Brain microvascular endothelial cell (primary cell): ENCODE data around the gene NRBP1.

Source experiments
- DNase-seq: peaks from one replicate; pipeline ENCODE4 v3.0.0-alpha.2; 2020
- H3K27ac ChIP-seq: fragments of 250-450 bp; sonication (Bioruptor Pico); 2 replicates; pipeline ENCODE4 v1.5.1; 2020; ENCODE audit warnings: mild to moderate bottlenecking, moderate library complexity
- H3K27me3 ChIP-seq: fragments of 250-450 bp; sonication (Bioruptor Pico); replicated peaks from 2 replicates; pipeline ENCODE4 v1.5.1; 2020; ENCODE audit warnings: mild to moderate bottlenecking
- H3K36me3 ChIP-seq: fragments of 250-450 bp; sonication (Bioruptor Pico); replicated peaks from 2 replicates; pipeline ENCODE4 v1.5.1; 2020; ENCODE audit warnings: mild to moderate bottlenecking
- H3K4me3 ChIP-seq: 2 replicates; pipeline ENCODE4 v1.5.1; 2011; ENCODE audit warnings: low read depth, mild to moderate bottlenecking, control low read depth, low read length, moderate library complexity
- in situ Hi-C: cut with HindIII; loops from 2 replicates; pipeline ENCODE4 v1.10.0; 2017; ENCODE audit warnings: low sequenced_read_pairs, low pct_ligation_motif_present
- TF ChIP-seq, protein P1 (sequence below): IDR thresholded peaks from 2 replicates; pipeline ENCODE4 v1.5.1; 2011; ENCODE audit warnings: low read depth, mild to moderate bottlenecking, moderate library complexity, low read length, control low read depth, inconsistent platforms; ENCODE audit errors: missing control alignments

The NRBP1 gene

GRCh38 chr2:27461118-27461517 is 32.7 kb downstream of the NRBP1 start:
- in situ Hi-C loops, result no loop called here
- Histone ChIP-seq H3K27ac (no peak overlapping the region), H3K4me3 (no peak overlapping the region), H3K36me3 (peaks cover 22% of the 10 kb centered on the region), H3K27me3 (no peaks in the 10 kb centered on the region)
- TF ChIP-seq, protein P1, sequence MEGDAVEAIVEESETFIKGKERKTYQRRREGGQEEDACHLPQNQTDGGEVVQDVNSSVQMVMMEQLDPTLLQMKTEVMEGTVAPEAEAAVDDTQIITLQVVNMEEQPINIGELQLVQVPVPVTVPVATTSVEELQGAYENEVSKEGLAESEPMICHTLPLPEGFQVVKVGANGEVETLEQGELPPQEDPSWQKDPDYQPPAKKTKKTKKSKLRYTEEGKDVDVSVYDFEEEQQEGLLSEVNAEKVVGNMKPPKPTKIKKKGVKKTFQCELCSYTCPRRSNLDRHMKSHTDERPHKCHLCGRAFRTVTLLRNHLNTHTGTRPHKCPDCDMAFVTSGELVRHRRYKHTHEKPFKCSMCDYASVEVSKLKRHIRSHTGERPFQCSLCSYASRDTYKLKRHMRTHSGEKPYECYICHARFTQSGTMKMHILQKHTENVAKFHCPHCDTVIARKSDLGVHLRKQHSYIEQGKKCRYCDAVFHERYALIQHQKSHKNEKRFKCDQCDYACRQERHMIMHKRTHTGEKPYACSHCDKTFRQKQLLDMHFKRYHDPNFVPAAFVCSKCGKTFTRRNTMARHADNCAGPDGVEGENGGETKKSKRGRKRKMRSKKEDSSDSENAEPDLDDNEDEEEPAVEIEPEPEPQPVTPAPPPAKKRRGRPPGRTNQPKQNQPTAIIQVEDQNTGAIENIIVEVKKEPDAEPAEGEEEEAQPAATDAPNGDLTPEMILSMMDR, result no peak
- no peak for DNase-seq

GRCh38 chr2:27464443-27464842 is 36.0 kb downstream of the NRBP1 start:
- Histone ChIP-seq H3K27me3 (no peaks in the 10 kb centered on the region), H3K36me3 (peaks cover 2% of the 10 kb centered on the region), H3K27ac (no peak overlapping the region), H3K4me3 (no peak overlapping the region)
- in situ Hi-C loops, result no loop called here
- no peak for DNase-seq
- TF ChIP-seq, protein P1, result no peak

- DNase-seq, result no peak
- in situ Hi-C loops, result no loop called here
- Histone ChIP-seq H3K4me3 (no peak overlapping the region), H3K27me3 (no peaks in the 10 kb centered on the region), H3K36me3 (peaks cover 26% of the 10 kb centered on the region), H3K27ac (no peak overlapping the region)
- TF ChIP-seq, protein P1, result no peak
Measured at GRCh38 chr2:27471961-27472360, 43.5 kb downstream of the NRBP1 start.

DNA sequence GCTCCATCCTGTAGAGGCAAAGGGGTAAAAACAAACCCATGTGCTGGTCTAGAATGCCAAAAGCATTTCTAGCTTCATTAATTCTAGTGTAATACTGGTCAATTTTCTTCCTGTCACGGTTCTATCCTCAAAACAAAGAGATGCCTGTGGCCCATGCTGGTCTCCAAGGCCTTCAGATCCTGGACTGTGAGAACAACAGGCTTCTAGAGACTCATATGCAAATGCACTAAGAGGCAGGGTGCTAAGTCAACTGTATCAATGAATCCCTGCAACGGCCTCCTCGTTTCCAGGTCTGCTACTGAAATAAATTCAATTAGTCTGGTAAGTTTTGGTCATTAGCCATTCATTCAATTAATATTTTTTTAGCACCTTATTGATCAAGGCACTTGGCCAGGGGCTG is 57.1 kb downstream of the NRBP1 start:
- TF ChIP-seq, protein P1, result no peak
- in situ Hi-C loops, result no loop called here
- no peak for DNase-seq
- no peaks in the 10 kb centered on the region for H3K27me3 ChIP-seq
- no peak overlapping the region for H3K27ac ChIP-seq
- H3K4me3 ChIP-seq, result no peak overlapping the region
- H3K36me3 ChIP-seq, result peaks cover 9% of the 10 kb centered on the region

- in situ Hi-C loops, result no loop called here
- Histone ChIP-seq H3K36me3 (peaks cover under 1% of the 10 kb centered on the region), H3K27ac (peak overlapping the region; percentile 43), H3K4me3 (peak overlapping the region; percentile 78), H3K27me3 (no peaks in the 10 kb centered on the region)
- TF ChIP-seq, protein P1, result peak; percentile 40
- no peak for DNase-seq
Measured at GRCh38 chr2:27489118-27489497, 60.7 kb downstream of the NRBP1 start.
